Peyer's patch (tissue), 4 donors: ENCODE data around the gene IQCB1.
A peak's percentile ranks its signal among the peaks of the same experiment; 100 is the strongest.

ENCODE experiments used
- POLR2A ChIP-seq, 2 donors: fragments of 450-650 bp; IDR thresholded peaks; one replicate each; pipeline ENCODE4 v1.5.1; 2017; ENCODE audit warnings: antibody characterized with exemption in 2 of 2, mild to moderate bottlenecking in 2 of 2, moderate library complexity in 2 of 2
- TF ChIP-seq, protein P1 (sequence below), 6 experiments: fragments of 450-650 bp in 4 of 6; fragments of 200-600 bp in 2 of 6; sonication (generic) in 1 of 6; IDR thresholded peaks; one replicate each; pipeline ENCODE4 v1.5.1; 2017 to 2019; ENCODE audit warnings: antibody characterized with exemption in 6 of 6, mild to moderate bottlenecking in 3 of 6, moderate library complexity in 1 of 6

DNA sequence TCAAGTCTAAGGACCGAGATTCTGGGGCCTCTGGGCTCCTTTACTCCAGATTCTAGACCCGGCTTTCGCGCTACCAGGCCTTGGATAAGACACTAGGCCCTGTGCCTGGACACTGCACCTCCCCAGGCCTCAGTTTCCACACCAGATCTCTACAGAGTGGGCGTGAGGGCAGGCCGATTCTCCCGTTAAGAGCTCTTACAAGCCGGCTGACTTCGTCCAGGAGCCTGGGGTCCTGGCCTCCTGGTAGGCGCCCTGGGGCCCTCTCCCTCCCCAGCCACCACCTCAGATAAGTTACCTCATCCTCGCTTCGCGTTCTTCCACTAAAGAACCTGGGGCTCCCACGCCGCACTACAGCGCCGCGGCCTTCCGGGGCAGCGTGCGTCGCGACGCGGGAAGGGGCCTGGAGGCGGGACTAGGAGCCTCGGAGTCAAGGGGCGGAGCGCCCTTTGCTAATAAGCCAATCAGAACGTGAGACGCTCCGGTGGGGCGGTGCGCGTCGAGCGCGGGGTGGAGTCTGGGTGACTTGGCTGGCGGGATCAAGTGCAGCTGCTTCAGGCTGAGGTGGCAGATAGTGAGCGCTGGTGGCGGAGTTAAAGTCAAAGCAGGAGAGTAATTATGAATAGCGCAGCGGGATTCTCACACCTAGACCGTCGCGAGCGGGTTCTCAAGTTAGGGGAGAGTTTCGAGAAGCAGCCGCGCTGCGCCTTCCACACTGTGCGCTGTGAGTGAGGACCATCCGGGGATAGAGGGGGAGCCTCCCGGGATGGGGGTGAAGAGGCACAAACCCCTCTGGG, at the start of gene IQCB1, which contains the start of gene EAF2:
- TF ChIP-seq, protein P1, sequence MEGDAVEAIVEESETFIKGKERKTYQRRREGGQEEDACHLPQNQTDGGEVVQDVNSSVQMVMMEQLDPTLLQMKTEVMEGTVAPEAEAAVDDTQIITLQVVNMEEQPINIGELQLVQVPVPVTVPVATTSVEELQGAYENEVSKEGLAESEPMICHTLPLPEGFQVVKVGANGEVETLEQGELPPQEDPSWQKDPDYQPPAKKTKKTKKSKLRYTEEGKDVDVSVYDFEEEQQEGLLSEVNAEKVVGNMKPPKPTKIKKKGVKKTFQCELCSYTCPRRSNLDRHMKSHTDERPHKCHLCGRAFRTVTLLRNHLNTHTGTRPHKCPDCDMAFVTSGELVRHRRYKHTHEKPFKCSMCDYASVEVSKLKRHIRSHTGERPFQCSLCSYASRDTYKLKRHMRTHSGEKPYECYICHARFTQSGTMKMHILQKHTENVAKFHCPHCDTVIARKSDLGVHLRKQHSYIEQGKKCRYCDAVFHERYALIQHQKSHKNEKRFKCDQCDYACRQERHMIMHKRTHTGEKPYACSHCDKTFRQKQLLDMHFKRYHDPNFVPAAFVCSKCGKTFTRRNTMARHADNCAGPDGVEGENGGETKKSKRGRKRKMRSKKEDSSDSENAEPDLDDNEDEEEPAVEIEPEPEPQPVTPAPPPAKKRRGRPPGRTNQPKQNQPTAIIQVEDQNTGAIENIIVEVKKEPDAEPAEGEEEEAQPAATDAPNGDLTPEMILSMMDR (IDR thresholded peaks at IDR 0.05) = peak in 3 of 6 experiments; percentile 1
- TF ChIP-seq POLR2A (IDR thresholded peaks at IDR 0.05) = peak; percentile 89 to 98
